Activated CD4-positive, alpha-beta T cell treated with anti-CD3 and anti-CD28 coated beads, Interleukin-2, amount 50 U/mL, for 16 hours (primary cell): ENCODE results near the gene WDFY4.
"Not testable (repeated sequence)": the region's sequence is repeated elsewhere in the genome, so short reads cannot be mapped to it uniquely, and the experiment has no call there.

Source experiments
- DNase-seq: peaks from one replicate; pipeline ENCODE4 v3.0.0-alpha.2; 2020

WDFY4 gene, protein sequence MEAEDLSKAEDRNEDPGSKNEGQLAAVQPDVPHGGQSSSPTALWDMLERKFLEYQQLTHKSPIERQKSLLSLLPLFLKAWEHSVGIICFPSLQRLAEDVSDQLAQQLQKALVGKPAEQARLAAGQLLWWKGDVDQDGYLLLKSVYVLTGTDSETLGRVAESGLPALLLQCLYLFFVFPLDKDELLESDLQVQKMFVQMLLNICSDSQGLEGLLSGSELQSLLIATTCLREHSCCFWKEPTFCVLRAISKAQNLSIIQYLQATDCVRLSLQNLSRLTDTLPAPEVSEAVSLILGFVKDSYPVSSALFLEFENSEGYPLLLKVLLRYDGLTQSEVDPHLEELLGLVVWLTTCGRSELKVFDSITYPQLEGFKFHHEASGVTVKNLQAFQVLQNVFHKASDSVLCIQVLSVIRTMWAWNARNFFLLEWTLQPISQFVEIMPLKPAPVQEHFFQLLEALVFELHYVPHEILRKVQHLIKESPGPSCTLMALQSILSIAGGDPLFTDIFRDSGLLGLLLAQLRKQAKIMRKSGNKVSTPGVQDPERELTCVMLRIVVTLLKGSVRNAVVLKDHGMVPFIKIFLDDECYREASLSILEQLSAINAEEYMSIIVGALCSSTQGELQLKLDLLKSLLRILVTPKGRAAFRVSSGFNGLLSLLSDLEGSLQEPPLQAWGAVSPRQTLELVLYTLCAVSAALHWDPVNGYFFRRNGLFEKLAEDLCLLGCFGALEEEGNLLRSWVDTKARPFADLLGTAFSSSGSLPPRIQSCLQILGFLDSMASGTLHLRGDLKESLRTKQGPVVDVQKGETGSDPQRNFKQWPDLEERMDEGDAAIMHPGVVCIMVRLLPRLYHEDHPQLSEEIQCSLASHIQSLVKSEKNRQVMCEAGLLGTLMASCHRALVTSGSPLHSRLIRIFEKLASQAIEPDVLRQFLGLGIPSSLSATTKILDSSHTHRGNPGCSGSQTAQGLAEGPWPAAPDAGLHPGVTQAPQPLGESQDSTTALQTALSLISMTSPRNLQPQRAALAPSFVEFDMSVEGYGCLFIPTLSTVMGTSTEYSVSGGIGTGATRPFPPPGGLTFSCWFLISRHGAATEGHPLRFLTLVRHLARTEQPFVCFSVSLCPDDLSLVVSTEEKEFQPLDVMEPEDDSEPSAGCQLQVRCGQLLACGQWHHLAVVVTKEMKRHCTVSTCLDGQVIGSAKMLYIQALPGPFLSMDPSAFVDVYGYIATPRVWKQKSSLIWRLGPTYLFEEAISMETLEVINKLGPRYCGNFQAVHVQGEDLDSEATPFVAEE (N-terminal part only)

DNA sequence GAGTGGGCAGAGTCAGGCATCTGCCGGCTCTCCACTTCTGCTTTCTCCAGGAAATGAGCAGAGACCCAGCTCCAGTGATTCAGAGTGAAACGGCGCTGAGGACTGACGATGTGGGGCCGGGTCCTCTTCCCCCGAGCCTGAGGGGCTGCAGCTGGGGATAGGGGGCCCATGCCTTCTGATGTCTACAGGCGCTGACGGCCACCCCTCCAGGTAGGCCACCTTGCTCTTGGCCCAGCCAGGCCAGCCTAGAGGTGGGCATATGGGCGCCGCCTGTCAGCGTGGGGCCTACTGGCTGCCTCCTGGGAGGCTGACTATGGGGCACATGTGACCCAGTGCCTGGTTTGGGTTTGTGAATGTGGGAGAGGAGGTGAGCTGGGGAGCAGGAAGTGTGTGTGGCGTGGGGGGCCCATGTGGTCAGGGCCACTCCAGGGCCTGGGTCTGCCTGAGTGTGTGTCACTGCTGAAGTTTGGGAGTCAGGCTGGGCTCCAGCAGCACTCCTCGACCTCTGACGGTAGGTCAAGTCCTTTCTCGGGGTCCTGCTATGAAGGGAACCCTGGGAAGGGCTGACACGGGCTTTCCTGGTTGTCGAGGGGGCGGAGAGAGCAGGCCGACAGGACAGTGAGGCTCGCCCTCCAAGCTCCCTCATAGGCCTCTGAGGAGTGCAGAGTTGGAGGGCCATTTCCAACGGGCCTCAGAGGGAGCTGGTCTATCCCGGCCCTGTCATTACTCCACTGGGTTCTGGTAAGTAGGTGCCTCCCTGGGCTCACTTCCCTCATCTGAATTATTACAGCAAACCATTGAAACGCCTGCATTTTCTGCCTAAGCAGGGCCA, at the start of gene WDFY4:
TSS of gene WDFY4 (plus strand) at position 82 of the 832 bp plus-strand sequence. CDS start 24,860 bp downstream, outside the sequence.
- no peak for DNase-seq

DNA sequence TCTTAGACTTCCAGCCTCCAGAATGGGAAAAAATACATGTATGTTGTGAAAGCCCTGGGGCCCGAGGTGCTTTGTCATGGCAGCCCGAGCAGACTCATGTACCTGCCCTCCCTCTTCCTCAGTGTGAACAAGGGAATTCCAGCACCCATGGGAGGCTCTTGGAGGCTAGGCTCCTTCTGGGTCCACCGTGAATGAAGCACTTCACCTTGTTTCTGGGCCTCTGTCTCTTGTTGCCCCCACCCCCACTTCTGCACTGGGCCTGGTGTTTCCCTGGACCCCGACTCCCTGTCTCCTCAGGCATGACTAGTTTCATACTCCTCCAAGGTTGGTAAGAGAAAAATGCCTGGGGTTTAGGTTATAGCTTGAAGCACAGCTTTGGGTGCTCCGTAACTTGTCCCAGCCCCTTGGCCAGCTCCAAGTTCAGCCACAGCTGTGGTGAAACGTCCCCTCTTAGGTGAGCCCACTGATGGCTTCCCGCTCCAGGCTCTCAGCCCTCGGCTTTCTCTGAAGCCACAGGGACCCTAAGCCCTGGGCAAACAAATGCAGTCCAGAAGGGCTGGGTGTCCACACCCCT, 49.6 kb upstream of the WDFY4 start:
- DNase-seq, result no peak

DNA sequence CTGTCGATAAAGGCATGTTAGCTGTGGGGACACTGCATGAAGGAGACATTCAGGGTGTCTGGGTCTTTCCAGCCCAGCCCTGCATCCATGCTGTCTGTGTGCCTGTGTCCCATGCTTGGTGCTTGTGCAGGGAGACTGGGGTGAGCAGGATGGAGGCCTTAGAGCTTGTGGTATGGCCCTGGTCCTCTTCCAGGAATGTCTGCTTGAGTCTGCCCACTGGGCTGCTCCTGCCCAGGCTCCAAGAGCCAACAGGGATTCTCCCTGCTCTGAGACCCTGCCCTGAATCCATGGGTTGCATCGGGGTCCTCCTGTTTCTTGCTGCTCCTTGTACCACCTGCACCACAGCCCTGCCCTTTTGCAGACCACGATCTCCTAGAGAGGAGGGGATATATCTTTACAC, 48.4 kb upstream of the WDFY4 start:
- DNase-seq, result no peak

DNA sequence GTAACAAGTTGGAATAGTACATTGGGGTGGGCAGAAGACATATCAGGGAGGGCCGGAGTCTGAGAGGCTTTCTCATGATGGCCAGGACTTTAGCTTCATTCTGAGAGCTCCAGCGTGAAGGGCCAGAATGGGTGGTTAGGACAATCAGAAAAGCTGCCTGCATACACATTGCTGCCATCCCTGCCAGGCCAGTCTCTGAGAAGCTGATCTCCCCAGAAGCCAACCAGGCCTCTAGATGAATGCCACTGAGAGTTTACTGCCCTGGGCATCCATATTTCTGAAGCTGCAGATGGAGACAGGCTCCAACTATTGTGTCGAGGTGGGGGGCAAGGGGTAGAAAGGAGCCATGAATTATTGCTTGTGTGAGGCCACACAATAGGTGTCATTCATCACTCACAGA, 47.8 kb upstream of the WDFY4 start:
- no peak for DNase-seq

DNA sequence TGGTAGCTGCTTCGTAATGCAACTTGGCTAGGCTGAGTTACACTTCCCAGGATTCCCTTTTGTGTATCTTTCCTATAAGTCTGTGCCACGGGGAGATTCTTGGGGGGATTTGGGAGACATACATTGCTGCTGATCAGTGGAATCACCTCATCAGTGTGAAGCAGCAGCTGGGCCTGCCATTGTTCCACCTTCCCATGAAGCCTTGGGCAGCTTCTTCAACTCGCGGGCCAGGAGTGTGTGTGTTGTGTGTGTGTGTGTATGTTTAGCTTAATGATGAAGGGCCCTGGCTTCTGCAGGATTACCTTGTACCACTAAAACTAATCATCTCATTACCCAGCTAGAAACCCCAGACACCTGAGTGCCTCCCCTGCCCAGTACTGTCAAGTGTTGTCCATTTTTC, 46.5 kb upstream of the WDFY4 start:
- no peak for DNase-seq

DNA sequence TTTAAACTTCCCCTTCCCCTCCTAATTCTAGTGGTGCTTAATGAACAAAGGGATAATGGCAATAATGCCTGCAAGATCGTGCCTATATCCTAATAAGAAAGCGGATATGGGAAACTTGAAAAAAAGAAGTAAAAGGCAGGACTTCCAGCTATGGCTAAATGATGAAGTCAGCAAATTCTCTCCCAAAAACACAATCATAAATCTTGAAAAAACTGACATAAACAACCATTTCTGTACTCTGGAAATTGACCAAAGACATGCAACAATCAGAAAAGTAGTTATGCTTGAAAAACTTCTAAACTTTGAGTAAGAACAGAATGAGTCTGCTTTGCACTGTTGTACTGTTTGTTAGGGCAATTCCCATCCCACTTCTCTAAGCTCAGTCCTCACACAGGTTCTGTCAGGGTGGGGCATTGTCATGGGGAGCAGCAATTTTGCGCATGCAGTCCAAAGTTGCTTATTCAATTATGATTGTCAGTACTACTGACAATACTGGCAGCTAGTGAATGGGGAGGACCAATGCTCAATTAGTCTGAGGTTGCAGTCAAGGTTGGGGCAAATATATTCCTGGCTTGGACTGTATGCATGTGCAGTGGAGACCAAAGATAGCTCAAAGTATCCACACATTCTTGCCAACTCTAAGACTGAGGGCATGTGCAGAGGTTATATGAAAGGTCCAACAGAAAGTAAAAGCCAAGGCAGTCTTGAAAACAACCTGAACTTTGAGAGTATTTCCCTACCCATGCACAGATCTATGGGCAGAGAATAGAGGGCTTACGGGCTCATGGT, 45.7 kb upstream of the WDFY4 start:
- DNase-seq, result no peak

DNA sequence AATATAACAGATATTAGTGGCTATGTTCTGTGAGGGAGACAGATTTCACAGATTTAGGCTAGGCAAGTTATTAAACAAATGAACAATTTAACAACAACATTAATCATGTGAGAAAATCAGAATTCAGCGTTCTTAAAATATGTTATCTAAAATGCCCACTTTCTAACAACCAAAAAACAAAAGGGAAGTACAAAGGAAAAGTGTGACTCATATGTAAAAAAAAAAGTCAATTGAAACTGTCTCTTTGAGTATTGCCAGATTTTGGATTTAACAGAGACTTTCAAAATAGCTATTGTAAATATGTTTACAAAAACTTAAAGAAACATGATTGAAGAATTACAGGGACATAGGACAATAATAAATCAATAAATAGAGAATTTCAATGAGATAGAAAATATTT, 45.0 kb upstream of the WDFY4 start:
- no peak for DNase-seq

DNA sequence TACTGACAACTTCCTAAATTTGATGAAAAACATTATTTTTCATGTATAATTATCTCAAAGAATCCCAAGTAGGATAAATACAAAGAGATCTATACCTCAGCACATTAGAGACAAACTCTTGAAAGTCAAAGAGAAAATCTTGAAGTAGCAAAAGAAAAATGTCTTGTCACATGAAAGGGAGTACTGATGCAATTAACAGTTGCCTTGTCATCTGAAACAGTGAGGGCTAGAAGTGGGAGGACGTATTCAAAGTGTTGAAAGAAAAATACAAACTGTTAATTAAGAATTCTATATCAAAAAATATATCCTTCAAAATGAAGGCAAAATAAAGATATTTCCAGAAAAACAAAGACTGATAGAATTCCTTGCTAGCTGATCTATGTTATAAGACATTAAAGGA, 44.3 kb upstream of the WDFY4 start:
- DNase-seq, result no peak

DNA sequence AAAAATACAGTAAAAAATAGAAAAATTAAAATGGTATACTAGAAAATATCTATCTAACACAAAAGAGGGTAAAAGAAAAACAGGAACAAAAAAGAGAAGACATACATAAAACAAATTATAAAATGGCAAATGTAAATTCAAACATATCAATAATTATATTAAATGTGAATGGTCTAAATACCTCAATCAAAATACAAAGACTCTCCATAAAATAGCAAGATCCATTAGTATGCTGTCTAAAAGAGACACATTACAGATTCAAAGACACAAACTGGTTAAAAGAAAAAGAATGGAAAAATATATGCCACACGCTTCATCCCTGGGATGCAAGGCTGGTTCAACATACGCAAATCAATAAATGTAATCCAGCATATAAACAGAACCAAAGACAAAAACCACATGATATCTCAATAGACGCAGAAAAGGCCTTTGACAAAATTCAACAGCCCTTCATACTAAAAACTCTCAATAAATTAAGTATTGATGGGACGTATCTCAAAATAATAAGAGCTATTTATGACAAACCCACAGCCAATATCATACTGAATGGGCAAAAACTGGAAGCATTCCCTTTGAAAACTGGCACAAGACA, 43.5 kb upstream of the WDFY4 start:
- not testable (repeated sequence) for DNase-seq

DNA sequence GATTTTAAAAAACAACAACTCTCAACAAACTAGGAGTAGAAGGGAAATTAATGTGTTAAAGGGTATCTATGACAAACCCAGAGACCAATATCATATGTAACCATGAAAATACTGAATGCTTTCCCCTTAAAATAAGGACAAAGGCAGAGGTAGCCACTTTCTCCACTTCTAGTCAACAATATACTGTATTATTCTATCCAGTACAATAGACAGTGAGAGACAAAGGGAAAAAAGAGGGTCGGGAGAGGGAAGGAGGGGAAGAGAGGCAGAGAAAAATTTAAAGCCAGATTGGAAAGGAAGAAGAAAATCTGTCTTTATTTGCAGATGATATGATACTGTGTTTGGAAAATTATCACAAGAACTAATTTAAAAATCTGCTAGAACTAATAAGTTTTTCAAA, 39.1 kb upstream of the WDFY4 start:
- no peak for DNase-seq

DNA sequence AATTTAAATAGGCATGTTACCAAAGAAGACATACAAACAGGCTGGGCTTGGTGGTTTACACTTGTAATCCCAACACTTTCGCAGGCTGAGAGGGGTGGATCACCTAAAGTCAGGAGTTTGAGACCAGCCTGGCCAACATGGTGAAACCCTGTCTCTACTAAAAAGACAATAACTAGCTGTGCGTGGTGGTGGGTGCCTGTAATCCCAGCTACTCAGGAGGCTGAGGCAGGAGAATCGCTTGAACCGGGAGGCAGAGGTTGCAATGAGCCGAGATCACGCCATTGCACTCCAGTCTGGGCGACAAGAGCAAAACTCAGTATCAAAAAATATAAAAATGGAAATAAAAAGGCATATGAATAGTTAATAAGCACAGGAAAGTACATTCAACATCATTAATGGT, 37.6 kb upstream of the WDFY4 start:
- not testable (repeated sequence) for DNase-seq

DNA sequence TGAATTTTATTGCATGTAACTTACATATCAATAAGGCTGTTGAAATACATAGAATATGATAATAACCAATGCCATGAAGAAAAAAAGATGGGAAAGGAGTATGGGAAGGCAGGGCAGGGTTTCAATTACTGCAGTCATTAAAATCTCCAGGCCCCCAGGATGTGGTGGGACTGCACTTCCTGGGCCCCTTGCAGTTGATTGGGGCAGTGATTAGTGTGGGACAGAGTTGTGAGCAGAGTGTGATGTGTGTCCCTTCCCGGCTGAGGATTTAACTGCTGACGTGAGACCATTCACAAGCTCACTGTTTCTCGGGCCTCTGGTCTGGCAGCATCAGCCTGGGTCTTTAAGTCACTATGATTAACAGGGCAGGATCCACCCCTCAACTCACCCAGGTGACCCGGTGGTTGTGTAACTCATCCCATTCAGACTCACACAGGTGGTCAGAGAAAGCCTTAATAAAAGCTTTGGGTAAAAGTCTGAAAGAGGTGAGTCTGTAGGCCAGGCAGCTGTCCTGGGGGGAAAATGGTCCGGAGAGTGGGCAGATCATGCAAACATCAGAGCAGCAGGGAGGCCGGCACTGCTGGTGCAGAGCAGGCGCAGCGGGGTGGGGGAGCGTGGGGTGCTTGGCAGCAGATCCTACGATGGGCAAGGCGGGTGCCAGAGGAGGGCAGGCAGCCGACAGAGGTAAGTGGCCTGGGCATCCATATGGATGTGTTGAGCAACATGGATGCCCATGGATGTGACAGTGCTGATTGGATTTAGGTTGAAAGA, 36.3 kb upstream of the WDFY4 start:
- DNase-seq, result no peak

DNA sequence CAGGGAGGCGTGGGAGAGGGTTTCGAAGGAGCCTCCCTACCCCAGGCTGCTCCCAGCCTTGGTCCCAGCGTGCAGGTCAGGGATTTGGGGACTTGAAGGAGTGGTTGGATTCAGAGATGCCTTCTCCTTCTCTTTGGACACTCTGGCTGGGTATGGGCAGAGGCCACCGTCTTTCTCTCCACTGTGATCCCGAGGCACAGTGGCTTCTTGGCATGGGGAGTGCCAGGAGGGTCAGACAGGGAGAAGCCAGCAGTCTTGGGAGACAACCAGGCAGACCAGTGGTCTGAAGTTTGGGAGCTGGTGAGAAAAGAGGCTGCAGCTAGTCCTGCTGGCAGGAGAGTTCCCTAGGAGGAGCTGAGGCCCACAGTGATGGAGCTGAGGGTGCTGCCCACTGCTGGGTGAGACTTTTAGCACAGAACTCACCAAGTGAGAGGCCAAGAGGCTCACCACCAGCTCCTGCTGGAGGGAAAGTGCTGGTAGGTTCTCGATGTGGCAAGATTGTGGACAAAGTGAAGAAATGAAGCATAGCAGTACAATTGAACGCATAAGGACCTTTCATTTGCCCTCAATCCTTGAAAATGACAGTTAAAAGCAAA, 35.2 kb upstream of the WDFY4 start:
- no peak for DNase-seq

DNA sequence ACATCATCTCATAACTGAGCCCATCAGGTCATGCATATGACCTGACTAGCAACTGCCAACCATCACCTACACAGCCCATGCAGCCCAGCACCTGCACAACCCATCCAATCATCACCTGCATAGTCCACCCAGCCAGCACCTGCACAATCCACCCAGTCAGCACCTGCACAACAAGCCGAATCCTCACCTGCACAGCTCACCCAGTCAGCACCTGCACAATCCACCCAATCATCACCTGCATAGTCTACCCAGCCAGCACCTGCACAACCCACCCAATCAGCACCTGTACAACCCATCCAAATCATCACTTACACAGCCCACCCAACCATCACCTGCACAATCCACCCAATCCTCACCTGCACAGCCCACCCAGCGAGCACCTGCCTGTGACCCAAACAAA, 33.4 kb upstream of the WDFY4 start:
- no peak for DNase-seq

DNA sequence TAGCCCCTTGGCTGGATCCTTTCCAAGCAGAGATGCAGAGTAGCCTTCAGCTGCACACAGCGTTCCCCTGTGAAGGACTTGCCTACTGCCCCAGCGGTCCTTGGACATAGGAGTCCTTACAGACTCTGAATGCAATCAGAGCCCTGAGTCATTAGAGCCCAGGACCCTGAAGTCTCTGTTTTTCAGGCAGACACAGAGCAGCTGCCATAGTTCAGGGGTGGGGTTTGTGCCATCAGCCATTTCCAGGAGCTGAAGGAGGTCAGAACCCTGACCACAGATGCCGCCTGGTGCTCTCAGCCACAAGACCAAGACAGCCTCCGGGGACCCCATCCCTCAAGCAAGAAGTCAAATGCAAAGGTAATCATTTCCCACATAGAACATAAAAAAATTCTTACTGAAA, 32.8 kb upstream of the WDFY4 start:
- DNase-seq, result no peak

DNA sequence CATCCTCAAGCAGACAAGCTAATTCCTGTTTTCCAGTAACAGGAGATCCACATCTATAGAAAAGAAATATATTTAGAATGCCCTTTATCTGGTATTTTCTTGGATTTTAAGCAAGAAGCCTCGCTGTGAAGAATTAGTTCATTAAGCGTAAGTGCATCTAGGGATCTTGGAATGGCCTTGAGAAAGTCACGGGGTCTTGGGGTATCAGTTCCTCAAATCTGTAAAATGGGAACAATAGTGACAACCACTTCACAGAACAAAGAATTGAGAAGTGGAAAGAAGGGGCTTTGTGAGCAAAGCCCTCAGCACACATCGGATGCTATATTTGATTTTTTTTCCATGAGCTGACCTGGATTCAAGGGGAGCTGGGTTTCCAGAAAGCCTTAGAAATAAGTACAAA, 32.3 kb upstream of the WDFY4 start:
- DNase-seq, result no peak

DNA sequence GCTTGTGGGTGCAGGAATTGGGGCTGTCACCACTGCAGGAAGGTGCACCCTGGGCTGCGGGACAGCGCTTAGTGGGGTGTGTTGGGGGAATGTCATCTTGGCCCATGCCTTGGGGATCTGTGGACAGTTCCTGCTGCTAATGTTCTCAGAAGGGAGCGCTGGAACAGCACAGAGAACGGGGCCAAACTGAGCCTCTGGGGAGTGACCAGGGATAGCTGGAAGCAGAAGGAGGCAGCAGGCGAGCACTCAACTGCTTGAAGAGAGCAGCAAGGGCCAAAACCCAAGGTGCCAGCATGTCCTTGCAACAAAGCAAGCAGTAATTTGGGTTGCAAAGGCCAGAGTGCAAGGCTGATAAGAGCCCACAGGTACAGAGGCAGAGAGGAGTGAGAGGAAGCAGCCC, 31.3 kb upstream of the WDFY4 start:
- DNase-seq, result no peak

DNA sequence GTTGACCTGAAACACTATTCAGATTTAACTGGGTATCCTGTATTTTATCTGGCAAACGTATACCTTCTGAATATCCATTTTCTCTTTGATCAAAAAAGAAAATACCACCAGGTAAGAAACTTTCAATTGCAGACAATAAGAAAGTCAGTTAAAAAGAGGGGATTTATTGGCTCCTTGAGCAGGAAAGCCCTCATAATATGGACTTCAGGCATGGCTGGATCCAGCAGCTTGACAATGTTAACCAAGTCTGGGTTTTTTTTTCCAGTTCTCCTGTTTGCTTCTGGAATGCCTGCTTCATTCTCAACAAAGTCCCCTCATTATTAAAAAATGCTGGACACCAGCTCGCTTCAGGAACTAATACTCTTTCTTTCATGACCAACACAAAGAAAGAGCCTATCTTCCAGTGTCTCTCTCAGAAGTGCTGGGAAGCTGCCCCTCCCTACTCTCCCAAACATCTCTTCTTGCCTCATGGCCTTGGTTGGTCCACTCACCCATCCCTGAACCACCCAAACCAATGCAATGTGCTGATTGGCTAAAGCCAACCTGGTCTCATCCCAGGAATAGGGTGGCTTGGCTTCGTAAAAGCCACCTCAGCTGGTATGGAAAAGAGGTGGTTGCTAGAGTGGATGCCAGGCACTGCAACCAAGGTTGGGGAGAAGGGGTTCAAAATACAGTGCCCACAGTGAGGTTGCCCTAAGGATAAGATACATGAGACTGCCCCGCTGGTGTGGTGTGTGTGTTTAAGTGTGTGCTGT, 30.6 kb upstream of the WDFY4 start:
- DNase-seq, result no peak
